H4 (cell line): Measurements from ENCODE around the gene DCPS. TPM values are rescaled to one million over a fixed set of nuclear protein-coding genes. Genes with fewer than 3 reads are reported as not detected.
"Not testable (repeated sequence)": the region's sequence is repeated elsewhere in the genome, so short reads cannot be mapped to it uniquely, and the experiment has no call there.

Experiments
- DNase-seq: peaks from one replicate; pipeline ENCODE4 v3.0.0-alpha.2; 2015; ENCODE audit warnings: low spot score
- total RNA-seq: library from RNA; depleted of rRNA; stranded (reverse); fragments of >200 nt; shearing (Covaris generic); gene quantifications from 2 replicates; pipeline ENCODE4 v1.2.3, GENCODE V29; 2014; rRNA removed

Gene DCPS
- total RNA-seq, 1 experiment from 2014 or later, result 36.9 TPM

DNA sequence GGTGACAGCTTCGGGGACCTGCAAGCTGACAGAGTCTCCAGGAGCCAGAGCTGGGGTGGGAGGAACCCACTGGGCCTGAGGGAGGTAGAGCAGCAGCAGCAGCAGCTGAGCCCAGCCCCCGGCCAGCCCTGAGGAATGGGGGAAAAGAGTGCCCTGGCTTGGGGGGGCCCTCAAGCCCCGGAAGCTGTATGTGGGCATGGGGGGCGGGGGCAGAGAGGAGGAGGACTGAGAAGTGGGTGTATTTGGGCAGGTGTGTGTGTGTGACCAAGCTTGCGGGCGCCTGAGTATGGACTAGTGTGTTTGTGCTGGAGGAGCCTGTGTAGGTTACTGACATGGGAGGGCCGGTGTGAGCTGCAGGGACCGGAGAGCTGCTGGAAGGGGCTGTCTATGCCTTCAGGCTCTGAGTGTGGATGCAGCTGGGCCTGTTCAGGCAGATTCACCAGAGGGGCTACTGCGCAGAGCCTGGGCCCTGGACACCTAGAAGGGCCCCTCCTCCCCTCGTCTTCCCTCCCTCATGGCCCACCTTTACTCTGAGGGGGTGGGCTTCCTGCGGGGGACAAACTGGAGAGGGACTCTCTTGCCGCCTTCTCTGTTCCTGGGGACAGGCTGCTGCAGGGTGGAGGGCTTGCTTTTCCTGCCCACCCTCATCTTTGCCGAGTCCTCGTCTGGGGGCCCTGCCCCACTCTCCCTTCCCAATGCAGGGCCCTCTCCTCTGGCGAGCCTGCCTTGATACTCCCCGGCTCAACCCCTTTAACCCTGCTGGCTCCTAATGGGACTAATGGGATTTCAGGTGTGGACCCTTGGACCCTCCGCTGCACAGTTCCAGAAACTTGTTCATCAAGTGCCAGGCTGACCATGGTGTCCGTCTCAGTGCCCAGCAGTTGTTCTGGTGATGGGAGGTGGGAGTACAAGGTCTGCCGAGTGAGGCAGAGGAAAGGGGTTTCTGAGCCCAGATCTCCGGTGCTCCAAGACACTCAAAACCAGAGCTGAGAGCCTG lies 79.8 kb downstream of the DCPS start:
- no peak for DNase-seq

DNA sequence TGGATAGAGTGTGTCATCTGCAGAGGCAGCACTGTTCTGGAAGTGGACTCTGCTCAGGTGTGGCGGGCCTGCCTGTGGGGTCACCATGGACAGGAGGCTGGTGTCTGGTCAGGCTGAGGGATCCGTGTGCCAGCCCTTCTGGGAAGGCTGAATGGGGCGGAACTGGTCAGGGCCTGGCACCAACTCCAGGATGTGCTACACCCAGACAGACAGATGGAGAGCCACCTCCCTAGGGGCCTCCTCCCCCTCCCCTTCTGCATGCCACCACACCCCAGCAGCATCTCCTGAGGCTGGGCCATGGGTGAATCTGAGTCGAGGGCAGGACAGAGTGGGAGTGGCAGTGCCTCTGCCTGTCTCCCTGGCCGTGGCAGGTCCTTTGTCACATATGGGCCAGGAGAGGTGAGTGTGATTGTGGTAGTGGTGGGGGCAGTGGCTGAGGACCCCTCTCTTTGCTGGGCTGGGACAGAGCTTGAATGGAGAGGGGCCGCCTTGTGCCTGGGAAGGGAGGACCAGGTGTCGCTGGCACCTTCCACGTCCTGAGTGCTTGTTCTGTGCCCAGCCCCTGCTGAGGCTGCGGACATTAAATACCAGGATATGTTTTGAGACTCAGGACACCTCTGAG lies 80.7 kb downstream of the DCPS start:
- no peak for DNase-seq

DNA sequence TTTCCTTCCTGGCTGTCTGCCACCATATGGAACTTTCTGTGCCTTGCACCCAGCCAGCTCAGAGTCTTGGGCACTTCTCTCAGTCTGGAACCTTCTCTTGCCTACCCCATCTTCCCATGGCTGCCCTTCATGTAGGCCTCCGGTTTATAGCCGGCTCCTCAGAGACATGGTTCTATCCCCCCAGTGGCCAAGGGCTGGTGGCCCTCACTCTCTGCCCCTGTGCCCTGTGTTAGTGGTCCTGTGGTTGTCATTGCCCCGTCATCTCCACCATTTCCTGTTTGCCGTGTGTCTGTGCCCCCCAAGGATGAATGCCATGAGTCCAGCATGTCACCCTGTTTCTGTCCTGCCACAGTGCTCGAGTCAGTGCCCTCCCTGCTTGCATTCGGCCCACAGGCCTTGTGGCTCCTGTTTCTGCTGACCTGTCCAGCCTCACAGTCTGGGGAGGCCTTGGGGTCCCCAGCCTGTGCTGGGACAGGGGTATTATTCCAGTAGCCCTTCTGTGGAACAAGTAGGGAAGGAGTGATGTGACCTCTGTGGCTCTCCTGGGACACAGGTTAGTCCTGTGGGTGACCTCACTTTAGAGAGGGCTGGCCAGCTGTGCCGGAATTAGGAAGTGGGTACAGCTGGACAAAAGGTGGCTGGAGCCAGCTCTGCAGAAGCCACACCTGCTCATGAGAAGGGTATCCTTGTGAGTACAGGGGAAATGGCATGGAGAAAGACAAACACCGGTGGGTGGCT lies 82.3 kb downstream of the DCPS start:
- no peak for DNase-seq

DNA sequence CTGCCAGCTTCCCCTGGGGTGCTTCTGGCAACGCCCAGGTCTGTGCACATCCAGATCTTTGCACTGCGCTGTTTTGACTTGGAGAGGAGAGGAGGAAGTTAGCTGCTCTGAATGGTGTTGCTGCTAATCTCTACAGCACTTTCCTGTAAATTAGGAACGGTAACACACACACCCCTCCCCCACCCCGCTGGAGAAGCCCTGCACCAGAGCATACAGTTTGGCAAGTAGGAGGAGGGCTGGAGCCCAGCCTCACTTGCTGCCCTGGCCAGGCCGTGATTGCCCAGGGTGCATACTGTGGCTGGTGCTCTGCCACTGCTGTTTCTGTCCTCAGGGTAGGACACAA lies 82.8 kb downstream of the DCPS start:
- DNase-seq, result not testable (repeated sequence)

DNA sequence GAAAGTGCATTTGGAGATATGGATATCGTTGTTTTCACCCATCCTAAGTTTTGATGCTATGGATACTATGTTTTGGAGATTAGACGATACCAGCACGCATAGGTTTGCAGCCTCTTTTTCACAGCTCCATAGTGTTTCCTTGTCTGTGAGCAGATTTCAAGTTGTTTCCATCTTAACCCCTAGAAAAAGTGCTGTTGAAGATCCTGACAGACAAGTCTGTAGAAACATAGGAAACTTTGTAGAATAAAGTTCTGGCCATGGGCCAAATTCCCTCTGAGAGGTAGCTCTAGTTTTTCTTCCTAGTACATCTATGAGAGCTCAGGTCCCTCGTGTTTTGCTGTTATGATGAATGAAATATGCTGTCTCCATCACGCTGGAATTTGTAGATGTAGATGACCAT lies 84.0 kb downstream of the DCPS start:
- no peak for DNase-seq

DNA sequence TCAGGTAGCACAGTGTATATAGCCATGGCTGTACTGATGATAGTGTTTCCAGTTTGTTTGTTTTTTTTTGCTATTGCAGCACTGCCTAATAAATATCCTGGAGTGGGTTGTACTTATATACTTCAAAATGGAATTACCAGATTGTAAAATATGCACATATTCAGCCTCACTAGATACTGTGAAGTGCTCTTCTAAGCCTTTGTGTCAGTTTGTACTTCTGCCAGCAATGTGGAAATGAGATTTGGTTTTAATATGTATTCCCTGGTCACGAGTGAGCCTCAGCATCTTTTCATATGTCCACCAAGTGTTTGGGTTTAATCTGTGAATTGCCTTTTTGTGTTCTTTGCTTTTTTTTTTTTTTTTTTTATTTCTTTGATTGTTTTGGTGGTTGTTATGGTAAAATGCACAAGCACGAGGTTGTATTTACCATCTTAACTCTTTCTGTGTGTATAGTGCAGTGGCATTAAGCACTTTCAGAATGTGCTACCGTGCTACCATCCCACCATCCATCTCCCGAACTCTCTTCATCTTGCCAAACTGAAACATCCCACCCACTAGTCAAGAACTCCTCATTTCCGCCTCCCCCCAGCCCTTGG lies 86.5 kb downstream of the DCPS start:
- no peak for DNase-seq

DNA sequence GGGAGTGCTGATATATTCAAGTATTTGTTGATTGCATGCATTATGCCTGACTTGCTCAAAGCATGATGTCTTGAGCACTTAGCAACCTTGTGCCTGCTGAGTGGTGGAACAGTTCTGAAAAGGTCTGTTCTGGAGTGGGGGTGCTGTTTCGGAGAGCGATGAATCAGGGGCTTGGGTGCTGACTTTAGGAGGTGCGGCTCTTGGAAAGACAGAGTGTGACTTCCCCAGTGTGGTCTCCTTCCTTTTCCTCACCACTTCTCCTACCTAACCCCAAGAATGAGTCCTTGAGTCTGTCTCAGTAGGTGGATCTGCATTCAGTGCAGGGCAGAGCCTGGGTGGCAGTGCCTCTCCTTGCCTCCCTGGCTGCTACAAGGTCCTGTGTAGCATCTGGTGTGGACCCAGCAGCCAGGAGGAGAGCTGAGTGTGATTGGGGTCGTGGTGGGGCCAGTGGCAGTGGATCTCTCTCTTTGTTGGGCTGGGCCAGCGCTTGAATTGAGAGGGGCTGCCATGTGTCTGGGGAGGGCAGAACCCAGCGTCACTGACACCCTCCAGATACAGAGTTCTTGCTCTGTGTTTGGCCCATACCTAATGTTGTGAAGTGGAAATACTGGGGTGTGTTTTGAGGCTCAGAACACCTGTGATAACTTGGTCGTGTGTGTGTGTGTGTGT lies 87.6 kb downstream of the DCPS start:
- DNase-seq, result no peak

DNA sequence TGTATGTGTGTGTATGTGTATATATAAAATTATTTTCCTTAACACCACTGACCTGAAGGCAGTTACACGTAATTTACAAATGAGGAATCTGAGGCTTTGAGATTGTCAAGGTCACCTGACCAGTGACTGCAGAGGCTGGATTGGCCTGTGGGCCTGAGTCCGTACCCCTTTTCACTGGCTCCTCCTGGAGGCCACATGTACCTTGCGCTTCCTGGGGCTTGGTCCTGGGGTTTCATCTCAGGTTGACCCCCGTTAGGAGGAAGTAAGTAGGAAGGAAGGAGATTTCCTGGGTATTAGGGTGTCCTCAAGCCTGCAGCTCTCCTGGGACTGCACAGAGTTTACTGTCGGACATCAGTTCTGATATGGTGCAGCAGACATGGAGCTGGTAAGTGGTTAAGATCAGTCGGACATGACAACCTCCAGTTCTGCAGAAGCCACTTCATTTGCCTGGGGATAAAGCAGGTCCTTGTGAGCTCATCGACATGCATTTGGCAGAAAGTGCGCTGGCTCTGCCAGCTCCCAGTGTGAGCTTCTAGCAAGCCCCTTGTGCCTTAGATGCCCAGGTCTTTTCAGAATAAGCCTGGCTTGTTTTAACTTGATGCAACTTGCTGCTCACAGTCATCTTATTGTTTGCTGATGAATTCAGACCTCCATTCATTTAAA lies 88.2 kb downstream of the DCPS start:
- no peak for DNase-seq

DNA sequence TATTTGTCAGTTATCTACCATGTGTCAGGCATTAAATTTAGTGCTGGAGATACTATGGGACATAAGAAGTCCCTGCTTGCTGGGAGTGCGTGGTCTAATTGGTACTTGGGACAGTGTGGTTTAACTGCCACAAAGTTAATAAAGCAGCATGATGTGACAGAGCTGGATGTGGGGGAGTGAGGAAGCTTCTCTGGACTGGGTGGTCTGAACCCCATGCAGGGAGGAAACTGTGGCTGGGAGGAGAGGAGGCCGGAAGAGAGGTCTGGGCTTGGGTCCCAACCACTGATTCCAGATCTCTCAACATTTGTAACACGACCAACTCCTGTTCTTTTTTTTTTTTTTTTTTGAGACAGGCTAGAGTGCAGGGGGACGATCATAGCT lies 88.8 kb downstream of the DCPS start:
- no peak for DNase-seq

DNA sequence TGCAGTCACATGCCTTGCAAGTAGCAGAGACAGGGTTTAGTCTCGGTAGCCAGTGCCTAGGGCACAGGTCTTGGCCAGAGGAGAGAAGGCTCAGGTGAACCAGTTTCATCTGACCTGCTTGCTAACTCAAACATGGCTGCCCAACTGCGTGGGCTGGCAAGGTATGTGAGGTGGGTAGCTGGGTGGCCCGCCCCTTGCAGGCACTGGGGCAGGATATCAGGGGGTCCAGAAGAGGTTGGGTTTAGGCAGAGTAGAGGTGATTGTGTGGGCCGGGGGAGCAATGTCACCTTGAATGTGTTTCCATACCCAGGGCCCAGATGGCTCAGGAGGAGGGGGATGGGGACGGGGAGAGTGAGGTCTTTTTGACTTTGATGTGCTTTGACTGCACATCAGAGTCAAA lies 89.3 kb downstream of the DCPS start:
- no peak for DNase-seq

DNA sequence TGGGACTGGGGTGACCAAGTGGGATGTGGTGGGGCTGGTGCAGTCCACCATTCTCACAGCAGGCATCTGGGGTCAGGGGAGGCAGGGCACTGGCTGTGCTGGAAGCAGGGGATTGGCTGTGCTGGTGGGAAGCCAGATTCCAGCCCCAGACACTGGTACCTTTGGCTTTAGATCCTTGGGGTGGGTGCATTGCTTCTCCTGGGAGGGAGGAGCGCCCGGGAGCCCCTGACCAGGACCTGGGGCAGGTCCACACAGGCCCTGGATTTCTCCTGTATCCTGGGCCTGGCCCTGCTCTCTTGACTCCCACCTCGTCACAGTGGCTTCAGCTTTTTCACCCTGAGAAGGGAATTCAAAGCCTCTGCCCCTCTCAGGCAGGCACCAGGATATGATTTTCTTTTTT lies 90.2 kb downstream of the DCPS start:
- DNase-seq, result no peak

DNA sequence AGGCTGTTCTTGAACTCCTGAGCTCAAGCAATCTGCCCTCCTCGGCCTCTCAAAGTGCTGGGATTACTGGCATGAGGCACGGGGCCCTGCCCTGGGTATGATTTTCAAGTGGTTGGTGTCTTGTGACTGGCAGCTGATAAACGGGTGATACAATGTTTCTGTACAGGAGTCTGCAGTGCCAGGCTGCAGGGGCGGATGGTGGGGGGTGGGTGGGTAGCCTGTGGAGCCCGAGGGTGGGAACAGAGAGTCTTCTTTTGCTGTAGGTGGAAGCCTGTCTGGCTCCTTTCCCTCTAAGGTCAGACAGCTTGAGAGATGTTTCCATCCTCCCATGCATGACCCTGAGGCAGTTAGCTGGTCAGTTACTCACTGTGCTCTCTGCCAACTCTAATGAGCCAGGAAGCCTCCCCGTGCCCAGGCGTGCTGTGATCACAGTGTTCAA lies 90.8 kb downstream of the DCPS start:
- DNase-seq, result not testable (repeated sequence)

Other genes with a start within 250 kb of the DCPS start
- gene CDON, start 241.2 kb upstream of the DCPS start, total RNA-seq, result 10.1 and 13.4 TPM in 2 replicates
- 17.7 and 20.3 TPM in 2 replicates for gene RPUSD4, start 92.4 kb upstream of the DCPS start, total RNA-seq
- 41.8 and 46.5 TPM in 2 replicates for gene FAM118B, start 92.3 kb upstream of the DCPS start, total RNA-seq
- gene SRPRA, start 35.2 kb upstream of the DCPS start, total RNA-seq, result 144 and 145 TPM in 2 replicates
- gene FOXRED1, start 34.9 kb upstream of the DCPS start, total RNA-seq, result 29.0 and 40.3 TPM in 2 replicates
- gene TIRAP, start 21.0 kb upstream of the DCPS start, total RNA-seq, result 1.8 and 3.9 TPM in 2 replicates
- 49.8 and 55.9 TPM in 2 replicates for gene ST3GAL4, start 51.6 kb downstream of the DCPS start, total RNA-seq